ENCODE measurements around the gene DDX47. TPM values are rescaled to one million over a fixed set of nuclear protein-coding genes. Genes with fewer than 3 reads are reported as not detected.

Gene DDX47
- total and polyA plus RNA-seq, 4 donors: 23.8 to 46.0 (median 41.7) TPM

GRCh38 chr12:12810553-12811021 lies 2.6 kb upstream of the DDX47 start:
- ATAC-seq (ENCODE audit: low FRiP score): no peak
- H3K27me3 ChIP-seq (ENCODE audit: control insufficient read depth in 1 of 2, insufficient read depth in 2 of 2, low read length in 1 of 2): no peaks in the 10 kb centered on the region
- intact Hi-C loops (cut with DNase I): loop anchor here in 1 of 2 donors (10.0 kb wide), 1 partner anchor 404 kb away; no protein-coding TSS in a partner anchor
- 85 to 89% methylated on average over 10 of the region's 10 CpGs for WGBS, 2 donors
- no peak overlapping the region for H3K27ac ChIP-seq (ENCODE audit: low read depth in 1 of 2, low read length in 2 of 2)
- H3K9me3 ChIP-seq (ENCODE audit: control insufficient read depth, low read length): no peaks in the 10 kb centered on the region
- peaks cover 0 to 8% of the 10 kb centered on the region in 2 donors for H3K4me1 ChIP-seq (ENCODE audit: control insufficient read depth in 1 of 2, insufficient read depth in 2 of 2, low read length in 2 of 2)
- H3K36me3 ChIP-seq (ENCODE audit: control insufficient read depth in 1 of 2, insufficient read depth in 2 of 2, low read length in 1 of 2): no peaks in the 10 kb centered on the region
- DNase-seq: no peak
- H3K4me3 ChIP-seq (ENCODE audit: low read length in 2 of 2): no peak overlapping the region

- intact Hi-C loops (cut with DNase I): loop anchor here in 1 of 2 donors (10.0 kb wide), 1 partner anchor 403 kb away; no protein-coding TSS in a partner anchor
- peaks cover 0 to 10% of the 10 kb centered on the region in 2 donors for H3K4me1 ChIP-seq (ENCODE audit: control insufficient read depth in 1 of 2, insufficient read depth in 2 of 2, low read length in 2 of 2)
- no peak overlapping the region for H3K27ac ChIP-seq (ENCODE audit: low read depth in 1 of 2, low read length in 2 of 2)
- no peak for DNase-seq
- H3K9me3 ChIP-seq (ENCODE audit: control insufficient read depth, low read length): no peaks in the 10 kb centered on the region
- ATAC-seq (ENCODE audit: low FRiP score): no peak
- whole genome bisulfite sequencing, 2 donors: 94 to 95% methylated on average over 3 of the region's 3 CpGs
- H3K36me3 ChIP-seq (ENCODE audit: control insufficient read depth in 1 of 2, insufficient read depth in 2 of 2, low read length in 1 of 2): no peaks in the 10 kb centered on the region
- no peaks in the 10 kb centered on the region for H3K27me3 ChIP-seq (ENCODE audit: control insufficient read depth in 1 of 2, insufficient read depth in 2 of 2, low read length in 1 of 2)
- no peak overlapping the region for H3K4me3 ChIP-seq (ENCODE audit: low read length in 2 of 2)
Observed at GRCh38 chr12:12811343-12811742, 1.8 kb upstream of the DDX47 start.

GRCh38 chr12:12812174-12812573 lies 972 bp upstream of the DDX47 start:
- Histone ChIP-seq H3K36me3 (ENCODE audit: control insufficient read depth in 1 of 2, insufficient read depth in 2 of 2, low read length in 1 of 2) (no peaks in the 10 kb centered on the region), H3K4me1 (ENCODE audit: control insufficient read depth in 1 of 2, insufficient read depth in 2 of 2, low read length in 2 of 2) (peaks cover 0 to 10% of the 10 kb centered on the region in 2 donors), H3K9me3 (ENCODE audit: control insufficient read depth, low read length) (no peaks in the 10 kb centered on the region), H3K27me3 (ENCODE audit: control insufficient read depth in 1 of 2, insufficient read depth in 2 of 2, low read length in 1 of 2) (no peaks in the 10 kb centered on the region), H3K4me3 (ENCODE audit: low read length in 2 of 2) (no peak overlapping the region), H3K27ac (ENCODE audit: low read depth in 1 of 2, low read length in 2 of 2) (no peak overlapping the region)
- DNase-seq (no peak), ATAC-seq (ENCODE audit: low FRiP score) (no peak)
- intact Hi-C loops (cut with DNase I): loop anchor here in 1 of 2 donors (10.0 kb wide), 1 partner anchor 403 kb away; no protein-coding TSS in a partner anchor
- 94 to 100% methylated on average over 5 of the region's 5 CpGs for WGBS, 2 donors

- no peaks in the 10 kb centered on the region for H3K36me3 ChIP-seq (ENCODE audit: control insufficient read depth in 1 of 2, insufficient read depth in 2 of 2, low read length in 1 of 2)
- intact Hi-C loops (cut with DNase I): loop anchor here in 1 of 2 donors (10.0 kb wide), 1 partner anchor 402 kb away; no protein-coding TSS in a partner anchor
- DNase-seq (no peak), ATAC-seq (ENCODE audit: low FRiP score) (no peak)
- H3K4me3 ChIP-seq (ENCODE audit: low read length in 2 of 2): no peak overlapping the region
- H3K9me3 ChIP-seq (ENCODE audit: control insufficient read depth, low read length): no peaks in the 10 kb centered on the region
- H3K4me1 ChIP-seq (ENCODE audit: control insufficient read depth in 1 of 2, insufficient read depth in 2 of 2, low read length in 2 of 2): peaks cover 0 to 10% of the 10 kb centered on the region in 2 donors
- H3K27ac ChIP-seq (ENCODE audit: low read depth in 1 of 2, low read length in 2 of 2): no peak overlapping the region
- no peaks in the 10 kb centered on the region for H3K27me3 ChIP-seq (ENCODE audit: control insufficient read depth in 1 of 2, insufficient read depth in 2 of 2, low read length in 1 of 2)
- WGBS, 2 donors: 68 to 69% methylated on average over 14 of the region's 14 CpGs
Observed at GRCh38 chr12:12812618-12813119, 477 bp upstream of the DDX47 start.

- Histone ChIP-seq H3K36me3 (ENCODE audit: control insufficient read depth in 1 of 2, insufficient read depth in 2 of 2, low read length in 1 of 2) (no peaks in the 10 kb centered on the region), H3K27me3 (ENCODE audit: control insufficient read depth in 1 of 2, insufficient read depth in 2 of 2, low read length in 1 of 2) (no peaks in the 10 kb centered on the region), H3K9me3 (ENCODE audit: control insufficient read depth, low read length) (no peaks in the 10 kb centered on the region), H3K4me1 (ENCODE audit: control insufficient read depth in 1 of 2, insufficient read depth in 2 of 2, low read length in 2 of 2) (peaks cover 0 to 10% of the 10 kb centered on the region in 2 donors), H3K4me3 (ENCODE audit: low read length in 2 of 2) (no peak overlapping the region), H3K27ac (ENCODE audit: low read depth in 1 of 2, low read length in 2 of 2) (no peak overlapping the region)
- ATAC-seq (ENCODE audit: low FRiP score) (no peak), DNase-seq (no peak)
- intact Hi-C loops (cut with DNase I): loop anchor here in 1 of 2 donors (10.0 kb wide), 1 partner anchor 397 kb away; no protein-coding TSS in a partner anchor
- 92 to 95% methylated on average over 7 of the region's 7 CpGs for WGBS, 2 donors
Observed at GRCh38 chr12:12817616-12818015, 4.5 kb downstream of the DDX47 start.

- no peak overlapping the region for H3K4me3 ChIP-seq (ENCODE audit: low read length in 2 of 2)
- H3K27ac ChIP-seq (ENCODE audit: low read depth in 1 of 2, low read length in 2 of 2): no peak overlapping the region
- no peaks in the 10 kb centered on the region for H3K27me3 ChIP-seq (ENCODE audit: control insufficient read depth in 1 of 2, insufficient read depth in 2 of 2, low read length in 1 of 2)
- DNase-seq: no peak
- intact Hi-C loops (cut with DNase I): loop anchor here in 1 of 2 donors (10.0 kb wide), 1 partner anchor 396 kb away; no protein-coding TSS in a partner anchor
- no peak for ATAC-seq (ENCODE audit: low FRiP score)
- H3K9me3 ChIP-seq (ENCODE audit: control insufficient read depth, low read length): no peaks in the 10 kb centered on the region
- H3K36me3 ChIP-seq (ENCODE audit: control insufficient read depth in 1 of 2, insufficient read depth in 2 of 2, low read length in 1 of 2): peaks cover 4 to 8% of the 10 kb centered on the region in 2 donors
- WGBS, 2 donors: 94 to 96% methylated on average over 4 of the region's 4 CpGs
- H3K4me1 ChIP-seq (ENCODE audit: control insufficient read depth in 1 of 2, insufficient read depth in 2 of 2, low read length in 2 of 2): peaks cover 0 to 10% of the 10 kb centered on the region in 2 donors
Observed at GRCh38 chr12:12818701-12819100, 5.6 kb downstream of the DDX47 start.

- no peak for ATAC-seq (ENCODE audit: low FRiP score)
- no peak for DNase-seq
- intact Hi-C loops (cut with DNase I): loop anchor here in 1 of 2 donors (10.0 kb wide), 1 partner anchor 396 kb away; no protein-coding TSS in a partner anchor
- Histone ChIP-seq H3K27ac (ENCODE audit: low read depth in 1 of 2, low read length in 2 of 2) (peak overlapping the region in 1 of 2 donors; percentile 68), H3K9me3 (ENCODE audit: control insufficient read depth, low read length) (no peaks in the 10 kb centered on the region), H3K27me3 (ENCODE audit: control insufficient read depth in 1 of 2, insufficient read depth in 2 of 2, low read length in 1 of 2) (no peaks in the 10 kb centered on the region), H3K4me3 (ENCODE audit: low read length in 2 of 2) (no peak overlapping the region), H3K4me1 (ENCODE audit: control insufficient read depth in 1 of 2, insufficient read depth in 2 of 2, low read length in 2 of 2) (peaks cover 0 to 6% of the 10 kb centered on the region in 2 donors), H3K36me3 (ENCODE audit: control insufficient read depth in 1 of 2, insufficient read depth in 2 of 2, low read length in 1 of 2) (peaks cover 7 to 12% of the 10 kb centered on the region in 2 donors)
- WGBS, 2 donors: 74 to 79% methylated on average over 2 of the region's 2 CpGs
Observed at GRCh38 chr12:12819221-12819620, 6.1 kb downstream of the DDX47 start.

- 0 to 5% methylated on average over 2 of the region's 2 CpGs for WGBS, 2 donors
- peaks cover 7 to 12% of the 10 kb centered on the region in 2 donors for H3K36me3 ChIP-seq (ENCODE audit: control insufficient read depth in 1 of 2, insufficient read depth in 2 of 2, low read length in 1 of 2)
- no peak overlapping the region for H3K4me3 ChIP-seq (ENCODE audit: low read length in 2 of 2)
Observed at GRCh38 chr12:12819752-12820311, 6.7 kb downstream of the DDX47 start.

More at GRCh38 chr12:12819752-12820311, 6.7 kb downstream of the DDX47 start:
- Histone ChIP-seq H3K9me3 (ENCODE audit: control insufficient read depth, low read length) (no peaks in the 10 kb centered on the region), H3K27me3 (ENCODE audit: control insufficient read depth in 1 of 2, insufficient read depth in 2 of 2, low read length in 1 of 2) (no peaks in the 10 kb centered on the region), H3K4me1 (ENCODE audit: control insufficient read depth in 1 of 2, insufficient read depth in 2 of 2, low read length in 2 of 2) (peaks cover 0 to 5% of the 10 kb centered on the region in 2 donors), H3K27ac (ENCODE audit: low read depth in 1 of 2, low read length in 2 of 2) (peak overlapping the region; percentile 54 to 60)
- peak; percentile 31 for ATAC-seq (ENCODE audit: low FRiP score)
- DNase-seq: no peak
- intact Hi-C loops (cut with DNase I): loop anchor here in 1 of 2 donors (10.0 kb wide), 1 partner anchor 395 kb away; no protein-coding TSS in a partner anchor
